DMS 273 treated with DMSO at 0.1 percent for 48 hours (cell line): ENCODE data around the gene DCBLD2.

Source experiments
- DNase-seq: peaks from one replicate; lab custom pipeline; 2025; lab: John Stamatoyannopoulos, UW

Gene DCBLD2

GRCh38 chr3:98796334-98796733 lies 105.2 kb downstream of the DCBLD2 start:
- DNase-seq = no peak

- DNase-seq = no peak
These were observed 107.5 kb downstream of the DCBLD2 start for GRCh38 chr3:98793971-98794370.

- DNase-seq = no peak
These were observed 109.9 kb downstream of the DCBLD2 start for GRCh38 chr3:98791341-98792325.

GRCh38 chr3:98788651-98789050 lies 112.8 kb downstream of the DCBLD2 start:
- no peak for DNase-seq

- no peak for DNase-seq
These were observed 114.3 kb downstream of the DCBLD2 start for GRCh38 chr3:98787181-98787580.

GRCh38 chr3:98786364-98787006 lies 115.0 kb downstream of the DCBLD2 start:
- DNase-seq = no peak

GRCh38 chr3:98784666-98785600 lies 116.6 kb downstream of the DCBLD2 start:
- no peak for DNase-seq

GRCh38 chr3:98784042-98784441 lies 117.5 kb downstream of the DCBLD2 start:
- no peak for DNase-seq

GRCh38 chr3:98782824-98783500 lies 118.5 kb downstream of the DCBLD2 start:
- no peak for DNase-seq

- no peak for DNase-seq
These were observed 121.2 kb downstream of the DCBLD2 start for GRCh38 chr3:98780343-98780742.

- no peak for DNase-seq
These were observed 121.8 kb downstream of the DCBLD2 start for GRCh38 chr3:98779541-98780335.

- no peak for DNase-seq
These were observed 122.6 kb downstream of the DCBLD2 start for GRCh38 chr3:98778852-98779413.

GRCh38 chr3:98778383-98778782 lies 123.1 kb downstream of the DCBLD2 start:
- no peak for DNase-seq

- no peak for DNase-seq
These were observed 123.7 kb downstream of the DCBLD2 start for GRCh38 chr3:98777801-98778220.

GRCh38 chr3:98777286-98777685 lies 124.2 kb downstream of the DCBLD2 start:
- DNase-seq = no peak

GRCh38 chr3:98776140-98776493 lies 125.4 kb downstream of the DCBLD2 start:
- no peak for DNase-seq

- no peak for DNase-seq
These were observed 125.9 kb downstream of the DCBLD2 start for GRCh38 chr3:98775459-98776139.

GRCh38 chr3:98772022-98772421 lies 129.5 kb downstream of the DCBLD2 start:
- no peak for DNase-seq

GRCh38 chr3:98770261-98771039 lies 131.0 kb downstream of the DCBLD2 start:
- no peak for DNase-seq
